Measurements from ENCODE around the gene TPCN2.

TPCN2 gene

GRCh38 chr11:69123593-69124545, 75.1 kb downstream of the TPCN2 start:
- no peak for TF ChIP-seq CTCF (IDR thresholded peaks at IDR 0.05; ENCODE audit: low read depth, low read length)
- DNase-seq (ENCODE audit: extremely low read depth, low read depth), result no peak

- DNase-seq (ENCODE audit: extremely low read depth, low read depth), result no peak
- no peak for TF ChIP-seq CTCF (IDR thresholded peaks at IDR 0.05; ENCODE audit: low read depth, low read length)
Observed at GRCh38 chr11:69125861-69126260, 77.1 kb downstream of the TPCN2 start.

- no peak for DNase-seq (ENCODE audit: extremely low read depth, low read depth)
- TF ChIP-seq CTCF (IDR thresholded peaks at IDR 0.05; ENCODE audit: low read depth, low read length), result no peak
Observed at GRCh38 chr11:69126286-69126685, 77.6 kb downstream of the TPCN2 start.

- no peak for TF ChIP-seq CTCF (IDR thresholded peaks at IDR 0.05; ENCODE audit: low read depth, low read length)
- DNase-seq (ENCODE audit: extremely low read depth, low read depth), result no peak
Observed at GRCh38 chr11:69127081-69127850, 78.5 kb downstream of the TPCN2 start.

GRCh38 chr11:69127884-69128283, 79.2 kb downstream of the TPCN2 start:
- TF ChIP-seq CTCF (IDR thresholded peaks at IDR 0.05; ENCODE audit: low read depth, low read length), result no peak
- DNase-seq (ENCODE audit: extremely low read depth, low read depth), result no peak

- TF ChIP-seq CTCF (IDR thresholded peaks at IDR 0.05; ENCODE audit: low read depth, low read length), result no peak
- DNase-seq (ENCODE audit: extremely low read depth, low read depth), result no peak
Observed at GRCh38 chr11:69129053-69129452, 80.3 kb downstream of the TPCN2 start.

- no peak for DNase-seq (ENCODE audit: extremely low read depth, low read depth)
- no peak for TF ChIP-seq CTCF (IDR thresholded peaks at IDR 0.05; ENCODE audit: low read depth, low read length)
Observed at GRCh38 chr11:69129647-69130046, 80.9 kb downstream of the TPCN2 start.

Measured in AG09319 (cell line).